SK-N-MC (cell line): ENCODE results near the gene ZNF628.

Experiments used
- EZH2 ChIP-seq: fragments of 200-600 bp; sonication (generic); IDR thresholded peaks from one replicate; pipeline ENCODE4 v1.6.1; 2017; ENCODE audit warnings: antibody characterized with exemption
- POLR2AphosphoS5 ChIP-seq: IDR thresholded peaks from 2 replicates; pipeline ENCODE4 v1.6.1; 2012; ENCODE audit warnings: mild to moderate bottlenecking, low read depth, low read length, borderline replicate concordance

DNA sequence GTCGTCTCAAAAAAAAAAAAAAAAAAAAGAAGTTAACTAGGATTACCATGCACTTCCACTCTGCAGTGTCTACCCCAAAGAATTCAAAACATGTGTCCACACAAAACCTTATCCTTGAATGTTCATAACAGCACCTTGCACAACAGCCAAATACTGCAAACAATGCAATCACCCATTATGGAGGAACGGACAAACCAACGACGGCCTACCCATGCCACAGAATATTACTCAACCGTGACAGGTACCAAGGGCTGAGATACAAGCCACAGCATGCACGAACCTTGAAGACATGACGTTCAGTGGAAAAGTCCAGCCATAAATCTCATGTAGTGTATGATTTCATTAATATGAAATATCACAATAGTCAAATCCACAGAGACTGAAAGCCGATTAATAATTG is 30.4 kb upstream of the ZNF628 start:
- no peak for TF ChIP-seq POLR2AphosphoS5
- TF ChIP-seq EZH2, result no peak
